Kidney epithelial cell (primary cell): Measurements from ENCODE around the gene TFAP2A. TPM values are rescaled to one million over a fixed set of nuclear protein-coding genes. Genes with fewer than 3 reads are reported as not detected.
A peak's percentile ranks its signal among the peaks of the same experiment; 100 is the strongest.

Experiments used
- DNase-seq: peaks from one replicate; pipeline ENCODE4 v3.0.0-alpha.2; 2010; ENCODE audit warnings: low read depth
- H3K27me3 ChIP-seq: 2 replicates; pipeline ENCODE4 v1.6.0; 2011; ENCODE audit warnings: low read length; ENCODE audit not compliant: control insufficient read depth, insufficient read depth
- H3K36me3 ChIP-seq: 2 replicates; pipeline ENCODE4 v1.5.1; 2011; ENCODE audit warnings: low read length; ENCODE audit not compliant: control insufficient read depth, insufficient read depth
- H3K4me3 ChIP-seq: 2 replicates; pipeline ENCODE4 v1.5.1; 2011; ENCODE audit warnings: low read depth, mild to moderate bottlenecking, control low read depth, low read length
- total RNA-seq: library from RNA; depleted of rRNA; stranded (reverse); fragments of >200 nt; gene quantifications from 2 replicates; pipeline ENCODE4 v1.2.3, GENCODE V29; 2015
- TF ChIP-seq, protein P1 (sequence below): IDR thresholded peaks from 2 replicates; pipeline ENCODE4 v1.5.1; 2011; ENCODE audit warnings: mild to moderate bottlenecking, moderate library complexity, low read length, control low read depth, inconsistent platforms; ENCODE audit not compliant: insufficient read depth, poor library complexity, severe bottlenecking

The TFAP2A gene
- total RNA-seq, 1 donor from 2014 or later, result 11.2 TPM

GRCh38 chr6:10419749-10420545 lies 5.1 kb upstream of the TFAP2A start:
- Histone ChIP-seq H3K4me3 (peak overlapping the region; percentile 38), H3K36me3 (no peaks in the 10 kb centered on the region), H3K27me3 (peaks cover 86% of the 10 kb centered on the region)
- TF ChIP-seq, protein P1, sequence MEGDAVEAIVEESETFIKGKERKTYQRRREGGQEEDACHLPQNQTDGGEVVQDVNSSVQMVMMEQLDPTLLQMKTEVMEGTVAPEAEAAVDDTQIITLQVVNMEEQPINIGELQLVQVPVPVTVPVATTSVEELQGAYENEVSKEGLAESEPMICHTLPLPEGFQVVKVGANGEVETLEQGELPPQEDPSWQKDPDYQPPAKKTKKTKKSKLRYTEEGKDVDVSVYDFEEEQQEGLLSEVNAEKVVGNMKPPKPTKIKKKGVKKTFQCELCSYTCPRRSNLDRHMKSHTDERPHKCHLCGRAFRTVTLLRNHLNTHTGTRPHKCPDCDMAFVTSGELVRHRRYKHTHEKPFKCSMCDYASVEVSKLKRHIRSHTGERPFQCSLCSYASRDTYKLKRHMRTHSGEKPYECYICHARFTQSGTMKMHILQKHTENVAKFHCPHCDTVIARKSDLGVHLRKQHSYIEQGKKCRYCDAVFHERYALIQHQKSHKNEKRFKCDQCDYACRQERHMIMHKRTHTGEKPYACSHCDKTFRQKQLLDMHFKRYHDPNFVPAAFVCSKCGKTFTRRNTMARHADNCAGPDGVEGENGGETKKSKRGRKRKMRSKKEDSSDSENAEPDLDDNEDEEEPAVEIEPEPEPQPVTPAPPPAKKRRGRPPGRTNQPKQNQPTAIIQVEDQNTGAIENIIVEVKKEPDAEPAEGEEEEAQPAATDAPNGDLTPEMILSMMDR, result no peak
- no peak for DNase-seq

- Histone ChIP-seq H3K4me3 (peak overlapping the region; percentile 38), H3K36me3 (no peaks in the 10 kb centered on the region), H3K27me3 (peaks cover 87% of the 10 kb centered on the region)
- no peak for DNase-seq
- TF ChIP-seq, protein P1, result no peak
Observed at GRCh38 chr6:10418862-10419748, 4.2 kb upstream of the TFAP2A start.

GRCh38 chr6:10418361-10418861 lies 3.5 kb upstream of the TFAP2A start:
- no peaks in the 10 kb centered on the region for H3K36me3 ChIP-seq
- TF ChIP-seq, protein P1, result no peak
- no peak for DNase-seq
- no peak overlapping the region for H3K4me3 ChIP-seq
- peaks cover 87% of the 10 kb centered on the region for H3K27me3 ChIP-seq

DNA sequence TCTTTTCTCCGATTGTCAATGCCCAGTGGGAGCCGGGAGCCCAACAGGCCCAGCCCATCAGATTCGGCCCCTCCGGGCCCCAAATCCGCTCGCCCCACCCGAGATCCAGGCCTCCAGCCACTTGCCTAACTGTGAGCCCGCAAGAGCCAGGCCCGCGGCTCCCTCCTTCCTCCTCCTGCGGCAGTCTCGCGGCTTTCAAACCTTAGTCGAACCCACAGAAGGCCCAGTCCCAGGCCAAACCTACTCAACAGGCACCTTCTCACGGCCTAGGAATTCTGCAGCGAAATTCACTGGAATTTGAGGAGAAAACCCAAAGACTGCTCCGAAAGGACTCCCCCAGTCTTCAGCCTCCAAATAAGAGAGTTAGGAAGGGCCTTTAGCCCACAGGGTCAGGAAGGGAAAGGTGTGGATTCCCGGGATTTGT lies 2.8 kb upstream of the TFAP2A start:
- H3K4me3 ChIP-seq, result peak overlapping the region; percentile 23
- H3K27me3 ChIP-seq, result peaks cover 87% of the 10 kb centered on the region
- no peak for DNase-seq
- H3K36me3 ChIP-seq, result no peaks in the 10 kb centered on the region
- TF ChIP-seq, protein P1, result no peak

GRCh38 chr6:10416863-10417641 lies 2.2 kb upstream of the TFAP2A start:
- TF ChIP-seq, protein P1, result no peak
- H3K4me3 ChIP-seq, result peak overlapping the region; percentile 23
- peaks cover 84% of the 10 kb centered on the region for H3K27me3 ChIP-seq
- H3K36me3 ChIP-seq, result no peaks in the 10 kb centered on the region
- no peak for DNase-seq
